GM19467 (cell line): ENCODE results near the gene ANKRD45.
"Not testable (repeated sequence)": the region's sequence is repeated elsewhere in the genome, so short reads cannot be mapped to it uniquely, and the experiment has no call there.

Experiments used
- ATAC-seq: cut with Tn5 transposase; IDR thresholded peaks from one replicate; pipeline ENCODE4 v1.9.1; 2021; ENCODE audit warnings: mild to moderate bottlenecking, moderate library complexity; ENCODE audit not compliant: unreplicated experiment

ANKRD45 gene

GRCh38 chr1:173669491-173669941 is at the start of gene ANKRD45:
Gene ANKRD45, minus strand, starts transcription at chr1:173669851. Its CDS starts 10,433 bp downstream, at chr1:173659418.
- ATAC-seq = no peak

DNA sequence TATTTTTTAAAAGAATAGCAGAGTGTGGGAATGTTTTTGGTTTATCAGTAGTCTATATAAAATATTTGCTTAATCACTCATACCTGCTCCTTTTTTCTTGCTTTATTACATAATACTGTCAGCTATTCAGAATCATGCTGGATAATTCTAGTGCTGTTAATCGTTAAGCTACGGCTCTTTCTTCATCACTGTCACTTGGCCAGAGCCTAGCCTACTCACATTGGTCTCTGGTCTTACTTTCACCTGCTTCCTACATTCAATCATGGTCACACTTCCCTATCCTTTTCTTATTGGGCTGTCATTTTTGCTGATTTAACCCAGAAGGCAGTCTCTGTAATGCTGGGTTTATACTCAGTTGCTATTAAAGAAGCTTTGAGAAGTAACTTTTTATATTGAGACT is 47.6 kb upstream of the ANKRD45 start:
- ATAC-seq = no peak

GRCh38 chr1:173715538-173715844 is 45.8 kb upstream of the ANKRD45 start:
- no peak for ATAC-seq

GRCh38 chr1:173714759-173715537 is 45.3 kb upstream of the ANKRD45 start, which contains the start of gene KLHL20:
Gene KLHL20, plus strand, starts transcription at chr1:173714981. Its CDS starts 1,063 bp downstream, at chr1:173716044.
- ATAC-seq = peak; percentile 95

GRCh38 chr1:173714441-173714758 is 44.7 kb upstream of the ANKRD45 start:
- no peak for ATAC-seq

DNA sequence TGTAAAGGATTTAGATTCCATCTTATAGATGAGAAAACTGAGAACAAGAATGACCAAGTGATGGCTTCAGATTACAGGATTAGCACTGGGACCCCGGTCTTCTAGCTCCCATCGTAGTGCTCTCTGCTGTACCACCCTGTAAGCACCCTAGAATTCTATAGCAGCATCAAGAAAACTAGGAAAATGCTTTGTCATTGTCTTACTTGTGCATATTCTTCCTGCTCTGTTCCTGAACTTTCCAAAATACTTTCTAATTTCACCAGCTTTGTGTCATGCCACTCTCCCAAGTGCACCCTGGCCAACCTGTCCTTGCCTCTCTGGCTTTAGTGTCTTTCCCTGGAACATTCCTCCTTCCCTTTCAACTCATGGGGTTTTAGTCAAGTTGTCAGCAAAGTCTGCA is 39.1 kb upstream of the ANKRD45 start:
- no peak for ATAC-seq

DNA sequence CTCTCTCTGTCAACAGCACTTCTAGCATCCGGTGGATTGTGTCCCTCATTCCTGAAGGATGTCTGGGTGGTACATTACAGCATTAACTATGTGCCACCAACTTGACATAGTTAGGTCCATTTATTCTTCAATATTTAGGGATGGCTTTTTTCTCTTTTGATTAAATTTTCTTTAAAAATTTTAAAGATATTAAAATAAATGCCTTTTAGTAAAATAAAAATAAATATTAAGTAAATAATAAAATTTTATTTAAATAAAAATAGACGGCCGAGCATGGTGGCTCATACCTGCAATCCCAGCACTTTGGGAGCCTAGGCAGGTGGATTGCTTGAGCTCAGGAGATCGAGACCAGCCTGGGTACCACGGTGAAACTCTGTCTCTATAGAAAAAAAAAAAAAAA is 35.5 kb upstream of the ANKRD45 start:
- no peak for ATAC-seq

- no peak for ATAC-seq
Measured at GRCh38 chr1:173702736-173703135, 33.1 kb upstream of the ANKRD45 start.

DNA sequence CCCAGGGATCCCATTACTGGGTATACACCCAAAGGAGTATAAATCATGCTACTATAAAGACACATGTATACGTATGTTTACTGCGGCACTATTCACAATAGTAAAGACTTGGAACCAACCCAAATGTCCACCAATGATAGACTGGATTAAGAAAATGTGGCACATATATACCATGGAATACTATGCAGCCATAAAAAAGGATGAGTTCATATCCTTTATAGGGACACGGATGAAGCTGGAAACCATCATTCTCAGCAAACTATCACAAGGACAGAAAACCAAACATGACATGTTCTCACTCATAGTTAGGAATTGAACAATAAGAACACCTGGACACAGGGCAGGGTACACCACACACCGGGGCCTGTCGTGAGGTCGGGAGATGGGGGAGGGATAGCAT is 31.6 kb upstream of the ANKRD45 start:
- ATAC-seq = not testable (repeated sequence)

DNA sequence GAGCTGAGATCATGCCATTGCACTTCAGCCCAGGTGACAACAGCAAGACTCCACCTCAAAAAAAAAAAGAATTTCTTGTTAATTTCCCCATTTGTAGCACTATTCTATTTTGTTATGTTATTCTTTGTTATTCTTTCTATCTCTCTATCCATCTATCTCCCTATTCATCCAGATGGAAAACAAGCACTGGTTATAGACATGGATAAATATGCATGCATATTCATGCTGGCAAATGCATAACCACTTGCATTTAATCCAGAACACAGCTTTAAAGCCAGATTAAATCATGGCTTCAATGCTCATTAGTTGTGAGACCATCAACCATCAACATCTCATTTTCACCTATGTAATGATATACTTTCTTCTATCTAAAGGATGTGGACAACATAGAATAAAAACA is 23.6 kb upstream of the ANKRD45 start:
- ATAC-seq = no peak

- no peak for ATAC-seq
Measured at GRCh38 chr1:173688300-173688699, 18.6 kb upstream of the ANKRD45 start.

DNA sequence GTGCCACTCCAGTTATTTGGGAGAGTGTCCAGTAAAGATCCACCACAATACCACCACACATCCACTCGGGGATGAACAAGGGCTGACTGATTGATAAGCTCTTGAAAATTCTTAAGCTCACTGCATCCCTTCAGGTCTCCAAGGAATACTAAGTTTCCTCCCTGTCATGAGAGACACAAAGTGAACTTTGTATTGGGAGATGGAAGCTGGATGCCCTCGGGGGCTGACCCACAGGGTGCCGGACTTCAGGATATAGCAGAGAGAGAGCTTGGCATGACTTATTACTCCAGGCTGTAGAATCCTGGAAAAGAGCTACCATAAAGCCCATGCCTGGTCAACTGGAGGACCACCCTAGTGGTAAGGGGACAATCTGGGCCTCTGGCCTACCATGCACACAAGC is 15.5 kb upstream of the ANKRD45 start:
- not testable (repeated sequence) for ATAC-seq

DNA sequence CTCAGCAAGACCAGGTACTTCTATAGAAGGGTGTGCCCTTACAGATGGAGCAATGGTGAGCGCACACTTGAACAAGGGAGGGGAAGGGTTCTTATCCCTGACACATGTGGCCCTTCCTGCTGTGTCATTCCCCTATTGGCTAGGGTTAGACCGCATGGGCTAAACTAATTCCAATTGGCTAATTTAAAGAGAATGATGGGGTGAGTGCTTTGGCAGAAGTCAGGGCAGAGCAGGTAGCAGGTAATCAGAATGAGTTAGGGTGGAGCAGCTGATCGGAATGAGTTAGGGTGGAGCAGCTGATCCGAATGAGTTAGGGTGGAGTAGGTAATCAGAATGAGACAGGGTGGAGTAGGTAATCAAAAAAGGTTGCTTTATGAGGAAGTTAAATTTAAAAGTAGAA is 14.2 kb upstream of the ANKRD45 start:
- not testable (repeated sequence) for ATAC-seq

- ATAC-seq = no peak
Measured at GRCh38 chr1:173682184-173682583, 12.5 kb upstream of the ANKRD45 start.

GRCh38 chr1:173680152-173680551 is 10.5 kb upstream of the ANKRD45 start:
- not testable (repeated sequence) for ATAC-seq

DNA sequence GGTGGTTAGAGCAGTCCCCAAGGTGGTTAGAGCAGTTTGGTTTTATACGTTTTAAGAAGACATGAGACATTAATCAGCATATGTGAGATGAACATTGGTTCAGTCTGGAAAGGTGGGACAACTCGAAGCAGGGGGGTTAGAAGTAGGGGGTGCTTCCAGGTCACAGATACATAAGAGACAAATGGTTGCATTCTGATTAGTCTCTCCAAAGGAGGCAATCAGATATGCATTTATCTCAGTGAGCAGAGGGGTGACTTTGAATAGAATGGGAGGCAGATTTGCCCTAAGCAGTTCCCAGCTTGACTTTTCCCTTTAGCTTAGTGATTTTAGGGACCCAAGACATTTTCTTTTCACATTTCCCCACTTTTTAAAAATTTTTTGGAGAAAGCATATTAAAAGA is 4.8 kb upstream of the ANKRD45 start:
- not testable (repeated sequence) for ATAC-seq

DNA sequence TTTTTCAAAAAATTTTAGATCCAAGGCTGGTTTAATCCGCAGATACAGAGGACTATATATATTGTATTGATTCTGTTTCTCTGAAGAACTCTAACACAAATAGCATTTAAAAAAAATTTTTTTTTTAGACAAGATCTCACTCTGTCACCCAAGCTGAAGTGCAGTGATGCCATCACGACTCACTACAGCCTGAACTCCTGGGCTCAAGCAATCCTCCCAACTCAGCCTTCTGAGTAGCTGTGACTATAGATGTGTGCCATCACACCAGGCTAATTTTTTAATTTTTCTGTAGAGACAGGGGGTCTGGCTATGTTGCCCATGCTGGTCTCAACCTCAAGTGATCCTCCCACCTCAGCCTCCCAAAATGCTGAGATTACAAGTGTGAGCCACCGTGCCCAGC is 3.0 kb downstream of the ANKRD45 start:
- ATAC-seq = no peak

DNA sequence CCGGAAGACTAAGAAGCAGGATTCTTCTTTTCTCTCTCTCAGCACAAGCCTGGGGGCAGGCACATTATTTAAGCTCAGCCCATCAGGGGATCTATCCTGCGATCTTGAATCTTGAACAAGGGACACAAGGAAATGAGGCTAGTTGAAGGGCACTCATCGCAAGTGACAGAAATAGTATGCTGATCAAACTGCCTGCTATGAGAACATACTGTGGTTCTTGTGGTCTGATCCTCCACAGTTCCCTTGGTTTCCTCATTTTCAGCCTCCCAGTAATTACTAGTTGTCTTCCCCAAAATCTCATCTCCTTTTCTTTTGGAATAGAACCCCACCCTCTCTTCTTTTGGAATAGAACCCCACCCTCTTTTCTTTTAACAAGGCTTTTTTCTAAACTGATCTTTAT is 6.5 kb downstream of the ANKRD45 start:
- ATAC-seq = no peak

DNA sequence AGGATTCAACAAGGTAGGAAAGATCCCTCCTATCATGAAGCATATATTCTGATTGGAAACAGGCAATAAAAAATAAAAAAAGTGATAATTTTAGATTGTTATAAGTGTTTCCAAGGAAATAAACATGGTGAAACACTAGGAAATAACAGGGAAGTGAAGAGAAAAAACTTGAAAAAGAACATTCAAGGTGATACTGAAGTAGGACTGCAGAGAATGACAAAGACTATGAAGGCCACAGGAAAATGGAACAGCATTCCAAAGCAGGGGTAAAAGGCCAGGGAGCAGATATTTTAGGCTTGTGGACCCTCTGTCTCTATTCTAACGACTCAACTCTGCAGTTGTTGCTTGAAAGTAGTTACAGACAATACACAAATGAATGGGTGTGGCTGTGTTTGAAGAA is 7.9 kb downstream of the ANKRD45 start:
- ATAC-seq = no peak

- no peak for ATAC-seq
Measured at GRCh38 chr1:173661271-173661670, 8.4 kb downstream of the ANKRD45 start.

DNA sequence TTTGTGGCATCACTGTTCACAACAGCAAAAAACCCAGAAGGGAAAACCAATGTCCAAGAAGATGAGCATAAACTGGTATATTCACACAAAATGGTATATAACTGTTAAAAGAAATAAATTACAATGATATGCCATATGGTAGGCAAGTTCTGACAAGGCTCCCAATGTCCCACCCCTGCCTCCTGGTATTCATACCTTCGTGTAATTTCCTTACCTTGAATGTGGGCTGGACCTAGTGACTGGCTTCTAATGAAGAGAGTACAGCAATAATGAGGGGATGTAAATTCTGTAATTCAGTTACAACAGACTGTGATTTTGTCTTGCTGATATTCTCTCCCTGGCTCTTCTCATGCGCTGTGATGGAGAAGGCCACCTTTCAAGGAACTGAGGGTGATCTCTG is 9.3 kb downstream of the ANKRD45 start:
- no peak for ATAC-seq

GRCh38 chr1:173648880-173649605 is 20.6 kb downstream of the ANKRD45 start:
- ATAC-seq = no peak
